ENCODE data around the gene ID3. TPM values are rescaled to one million over a fixed set of nuclear protein-coding genes. Genes with fewer than 3 reads are reported as not detected.

The ID3 gene
- total and polyA plus RNA-seq, 9 of the 15 experiments (the other 6 are each of a cell fraction or from before 2014, with no cell fraction given) = 6.8 to 59.8 (median 23.5) TPM

- TF ChIP-seq NCOA1 (IDR thresholded peaks at IDR 0.05; ENCODE audit: low read depth) (no peak), BRCA1 (IDR thresholded peaks at IDR 0.05) (no peak), BRCA1 (CRISPR knock-in tag; IDR thresholded peaks at IDR 0.05) (no peak), ZNF398 (CRISPR knock-in tag; IDR thresholded peaks at IDR 0.05) (no peak), CEBPG (CRISPR knock-in tag; IDR thresholded peaks at IDR 0.05) (no peak), CEBPG (tag; conservative IDR thresholded peaks at IDR 0.05 in 1 of 2, IDR thresholded peaks at IDR 0.05 in 1 of 2) (no peak), TAF9B (IDR thresholded peaks at IDR 0.05; ENCODE audit: partially characterized antibody) (no peak), ZNF274 (IDR thresholded peaks at IDR 0.05; ENCODE audit: borderline replicate concordance, low read depth, low read length) (no peak), NONO (IDR thresholded peaks at IDR 0.05; ENCODE audit: low read depth in 2 of 2, low read length in 1 of 2) (peak in 1 of 2 experiments; percentile 14; a peak in 1 of 4 replicates), ZNF395 (CRISPR knock-in tag; IDR thresholded peaks at IDR 0.05) (peak; percentile 30; the same call in 1 of the 2 replicates), ZNF232 (CRISPR knock-in tag; IDR thresholded peaks at IDR 0.05) (0 out of 2 replicates have a peak, but pooled peaks have one; percentile 31), SOX6 (IDR thresholded peaks at IDR 0.05) (no peak), DMBX1 (CRISPR knock-in tag; IDR thresholded peaks at IDR 0.05; ENCODE audit: borderline replicate concordance) (no peak), ZNF766 (CRISPR knock-in tag; conservative IDR thresholded peaks at IDR 0.05) (no peak), CREM (IDR thresholded peaks at IDR 0.05; ENCODE audit: low read depth) (no peak), TBP (optimal IDR thresholded peaks at IDR 0.05; ENCODE audit: low read depth, low read length) (peak; percentile 45), MTF1 (CRISPR knock-in tag; IDR thresholded peaks at IDR 0.05; ENCODE audit: borderline replicate concordance) (no peak), TSC22D4 (tag; IDR thresholded peaks at IDR 0.05) (no peak), KLF10 (CRISPR knock-in tag; IDR thresholded peaks at IDR 0.05) (no peak), FOXA3 (CRISPR knock-in tag; conservative IDR thresholded peaks at IDR 0.05 in 1 of 2, IDR thresholded peaks at IDR 0.05 in 1 of 2) (0 out of 4 replicates have a peak, but pooled peaks of 1 of the 2 experiments have one; percentile 39), ZNF324 (CRISPR knock-in tag; IDR thresholded peaks at IDR 0.05) (no peak), LCOR (CRISPR knock-in tag; IDR thresholded peaks at IDR 0.05) (0 out of 2 replicates have a peak, but pooled peaks have one; percentile 16), ADNP (tag; IDR thresholded peaks at IDR 0.05) (0 out of 2 replicates have a peak, but pooled peaks have one; percentile 21), ZNF431 (CRISPR knock-in tag; IDR thresholded peaks at IDR 0.05) (no peak), MITF (IDR thresholded peaks at IDR 0.05) (no peak)
Measured at GRCh38 chr1:23530087-23530746, 29.1 kb downstream of the ID3 start (continued).
